Measurements from ENCODE around the gene SMAD5. TPM values are rescaled to one million over a fixed set of nuclear protein-coding genes. Genes with fewer than 3 reads are reported as not detected.

Gene SMAD5
- total RNA-seq, 4 donors from 2014 or later, result 35.6 to 62.7 (median 51.7) TPM

DNA sequence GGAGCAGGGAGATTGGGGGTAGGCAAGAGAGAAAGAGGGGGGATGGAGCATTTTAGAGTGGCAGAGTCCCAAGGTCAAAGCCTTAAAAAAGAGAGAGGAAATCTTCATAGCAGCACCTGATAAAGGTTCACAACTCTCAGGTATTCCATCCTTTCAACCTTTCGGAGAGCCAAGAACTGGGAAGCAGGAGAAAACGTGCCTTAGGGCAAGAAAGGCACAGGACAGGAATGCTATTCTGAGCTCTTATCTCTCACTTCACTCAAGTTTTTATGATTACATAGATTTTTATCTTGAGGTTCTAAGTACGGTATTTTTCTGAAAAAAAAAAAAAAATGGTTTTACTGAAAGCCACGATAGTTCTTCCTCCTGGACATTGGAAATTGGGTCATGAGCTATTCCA lies 34.5 kb upstream of the SMAD5 start:
- WGBS, 2 donors (ENCODE audit: low coverage in 1 of 2), result 54 to 60% methylated on average over 4 of the region's 4 CpGs
- Histone ChIP-seq H3K4me3 (no peak overlapping the region), H3K27ac (no peak overlapping the region), H3K27me3 (peaks cover 6% of the 10 kb centered on the region), H3K36me3 (no peaks in the 10 kb centered on the region), H3K4me1 (no peaks in the 10 kb centered on the region), H3K9me3 (no peaks in the 10 kb centered on the region)
- TF ChIP-seq POLR2A (IDR thresholded peaks at IDR 0.05) (no peak), EP300 (IDR thresholded peaks at IDR 0.05) (no peak), CTCF (IDR thresholded peaks at IDR 0.05) (no peak), POLR2AphosphoS5 (IDR thresholded peaks at IDR 0.05) (no peak)
- no peak for ATAC-seq

DNA sequence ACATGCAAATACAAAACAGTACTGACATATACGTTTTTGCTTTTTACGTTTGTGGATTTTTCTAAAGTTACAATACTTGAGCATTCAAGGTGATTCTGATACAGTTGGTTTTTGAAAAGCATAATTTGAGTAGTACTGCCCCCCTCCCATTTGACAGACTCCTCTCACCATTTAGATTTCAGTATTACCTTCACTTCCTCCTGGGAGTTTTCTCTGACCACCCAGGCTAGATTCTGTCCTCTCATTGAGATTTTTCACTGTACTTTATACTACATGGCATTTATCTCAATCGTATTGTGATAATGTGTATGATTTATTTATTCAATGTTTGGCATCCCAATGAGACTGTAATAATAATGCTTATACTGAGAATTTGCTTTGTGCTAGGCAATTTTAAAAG lies 32.8 kb upstream of the SMAD5 start:
- 79 to 80% methylated on average over 3 of the region's 3 CpGs for WGBS, 2 donors (ENCODE audit: low coverage in 1 of 2)
- H3K9me3 ChIP-seq, result no peaks in the 10 kb centered on the region
- TF ChIP-seq POLR2AphosphoS5 (IDR thresholded peaks at IDR 0.05), result no peak
- no peak for TF ChIP-seq CTCF (IDR thresholded peaks at IDR 0.05)
- TF ChIP-seq EP300 (IDR thresholded peaks at IDR 0.05), result no peak
- no peak for TF ChIP-seq POLR2A (IDR thresholded peaks at IDR 0.05)

GRCh38 chr5:136101884-136102283 lies 30.8 kb upstream of the SMAD5 start:
- Histone ChIP-seq H3K36me3 (no peaks in the 10 kb centered on the region), H3K9me3 (no peaks in the 10 kb centered on the region), H3K27me3 (peaks cover 6% of the 10 kb centered on the region), H3K4me3 (no peak overlapping the region), H3K27ac (no peak overlapping the region), H3K4me1 (no peaks in the 10 kb centered on the region)
- TF ChIP-seq EP300 (IDR thresholded peaks at IDR 0.05) (no peak), POLR2AphosphoS5 (IDR thresholded peaks at IDR 0.05) (no peak)
- no peak for ATAC-seq
- WGBS, 2 donors (ENCODE audit: low coverage in 1 of 2), result 100% methylated on average over 1 of the region's 1 CpG; no CpG with 5 or more reads in 1 of the 2 donors

More for the DNA sequence above, 32.8 kb upstream of the SMAD5 start:
- peaks cover 6% of the 10 kb centered on the region for H3K27me3 ChIP-seq
- no peak overlapping the region for H3K27ac ChIP-seq
- ATAC-seq, result no peak
- no peaks in the 10 kb centered on the region for H3K4me1 ChIP-seq
- H3K36me3 ChIP-seq, result no peaks in the 10 kb centered on the region
- no peak overlapping the region for H3K4me3 ChIP-seq

DNA sequence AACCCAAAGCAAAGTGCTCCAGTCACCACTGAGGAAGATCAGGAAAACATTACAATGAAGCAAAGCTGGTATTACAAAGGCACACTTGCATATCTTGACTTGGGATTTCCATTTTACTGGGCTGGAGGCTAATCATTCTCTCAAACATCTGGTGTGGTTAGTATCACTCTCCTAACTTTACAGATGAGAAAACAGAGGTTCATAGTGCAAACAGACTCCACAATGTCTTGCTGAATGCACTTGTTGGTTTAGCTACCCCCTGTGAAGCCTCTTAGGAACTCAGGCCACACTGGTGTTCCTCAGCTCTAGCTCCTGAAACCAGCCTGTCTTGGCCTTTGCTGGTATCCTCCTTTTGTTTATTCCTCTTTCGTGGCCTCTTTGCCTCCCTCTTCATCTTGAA lies 29.5 kb upstream of the SMAD5 start:
- 100% methylated on average over 1 of the region's 1 CpG for WGBS, 2 donors (ENCODE audit: low coverage in 1 of 2)
- no peaks in the 10 kb centered on the region for H3K9me3 ChIP-seq
- ATAC-seq, result no peak
- H3K27me3 ChIP-seq, result peaks cover under 1% of the 10 kb centered on the region
- no peak overlapping the region for H3K4me3 ChIP-seq
- TF ChIP-seq POLR2A (IDR thresholded peaks at IDR 0.05) (no peak), POLR2AphosphoS5 (IDR thresholded peaks at IDR 0.05) (no peak), EP300 (IDR thresholded peaks at IDR 0.05) (no peak), CTCF (IDR thresholded peaks at IDR 0.05) (no peak)
- no peaks in the 10 kb centered on the region for H3K4me1 ChIP-seq
- no peak overlapping the region for H3K27ac ChIP-seq
- H3K36me3 ChIP-seq, result no peaks in the 10 kb centered on the region

DNA sequence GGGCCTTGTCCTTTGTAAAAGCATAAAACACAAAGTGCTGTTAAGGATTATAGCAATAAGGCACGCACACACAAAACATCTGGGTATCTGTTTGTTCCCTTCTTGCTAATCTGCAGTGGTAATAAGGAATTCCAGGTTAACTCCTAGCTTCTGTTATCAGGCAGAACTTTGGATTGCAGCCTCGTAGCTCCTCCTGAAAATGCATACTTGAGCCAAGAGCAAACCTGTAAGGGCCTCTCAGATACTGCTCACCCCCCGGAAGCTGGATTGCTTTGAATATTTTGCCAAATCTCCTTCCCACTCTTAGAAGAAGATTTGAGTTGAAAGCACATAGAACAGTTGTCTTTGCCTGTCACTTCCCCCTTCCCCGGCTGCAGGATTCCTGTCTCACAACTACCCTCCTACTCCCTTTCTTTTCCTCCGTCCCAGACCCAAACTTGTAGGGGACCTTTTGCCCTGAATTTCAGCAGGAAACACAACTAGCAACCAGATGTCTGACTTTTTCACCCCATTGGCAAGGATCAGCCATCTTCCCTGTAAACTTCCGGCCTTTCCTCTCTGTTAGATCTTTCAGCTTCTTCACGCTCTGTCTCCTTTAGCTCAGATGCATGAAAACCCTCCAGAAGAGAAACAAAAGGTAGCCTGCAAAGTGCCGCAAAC lies 28.2 kb upstream of the SMAD5 start:
- H3K36me3 ChIP-seq, result no peaks in the 10 kb centered on the region
- no peak for TF ChIP-seq POLR2A (IDR thresholded peaks at IDR 0.05)
- TF ChIP-seq CTCF (IDR thresholded peaks at IDR 0.05), result no peak
- no peak for TF ChIP-seq POLR2AphosphoS5 (IDR thresholded peaks at IDR 0.05)
- no peak for TF ChIP-seq EP300 (IDR thresholded peaks at IDR 0.05)
- no peak overlapping the region for H3K4me3 ChIP-seq
- no peaks in the 10 kb centered on the region for H3K4me1 ChIP-seq
- 62 to 68% methylated on average over 6 to 8 of the region's 8 CpGs for WGBS, 2 donors (ENCODE audit: low coverage in 1 of 2)
- no peak overlapping the region for H3K27ac ChIP-seq
- H3K27me3 ChIP-seq, result no peaks in the 10 kb centered on the region
- no peak for ATAC-seq
- no peaks in the 10 kb centered on the region for H3K9me3 ChIP-seq

All from gastroesophageal sphincter (tissue), 4 donors.